ENCODE results near the gene SORCS2.

DNA sequence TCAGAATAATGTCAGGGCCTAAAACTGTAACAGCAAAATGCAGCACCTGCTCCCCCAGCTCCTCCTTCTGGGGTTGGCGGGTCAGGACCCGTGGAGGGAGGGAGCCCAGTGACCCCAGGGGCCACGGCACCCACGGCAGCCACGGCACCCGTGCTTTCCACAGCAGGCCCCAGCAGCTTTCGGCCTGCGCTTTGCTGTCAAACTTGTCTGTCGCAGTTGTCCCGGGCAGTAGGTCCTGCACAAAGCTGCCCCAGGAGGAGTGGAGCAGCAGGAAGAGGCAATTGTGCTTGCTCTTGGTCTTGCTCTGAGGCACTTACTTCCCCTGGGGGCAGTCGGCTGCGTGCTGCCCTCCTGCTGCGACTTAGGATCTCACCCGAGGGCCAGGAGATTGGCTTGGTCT, 563.7 kb downstream of the SORCS2 start:
- TF ChIP-seq, protein P1, sequence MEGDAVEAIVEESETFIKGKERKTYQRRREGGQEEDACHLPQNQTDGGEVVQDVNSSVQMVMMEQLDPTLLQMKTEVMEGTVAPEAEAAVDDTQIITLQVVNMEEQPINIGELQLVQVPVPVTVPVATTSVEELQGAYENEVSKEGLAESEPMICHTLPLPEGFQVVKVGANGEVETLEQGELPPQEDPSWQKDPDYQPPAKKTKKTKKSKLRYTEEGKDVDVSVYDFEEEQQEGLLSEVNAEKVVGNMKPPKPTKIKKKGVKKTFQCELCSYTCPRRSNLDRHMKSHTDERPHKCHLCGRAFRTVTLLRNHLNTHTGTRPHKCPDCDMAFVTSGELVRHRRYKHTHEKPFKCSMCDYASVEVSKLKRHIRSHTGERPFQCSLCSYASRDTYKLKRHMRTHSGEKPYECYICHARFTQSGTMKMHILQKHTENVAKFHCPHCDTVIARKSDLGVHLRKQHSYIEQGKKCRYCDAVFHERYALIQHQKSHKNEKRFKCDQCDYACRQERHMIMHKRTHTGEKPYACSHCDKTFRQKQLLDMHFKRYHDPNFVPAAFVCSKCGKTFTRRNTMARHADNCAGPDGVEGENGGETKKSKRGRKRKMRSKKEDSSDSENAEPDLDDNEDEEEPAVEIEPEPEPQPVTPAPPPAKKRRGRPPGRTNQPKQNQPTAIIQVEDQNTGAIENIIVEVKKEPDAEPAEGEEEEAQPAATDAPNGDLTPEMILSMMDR (IDR thresholded peaks at IDR 0.05; ENCODE audit: low read depth, low read length, poor library complexity, severe bottlenecking), result no peak
- TF ChIP-seq EZH2phosphoT487 (IDR thresholded peaks at IDR 0.05; ENCODE audit: borderline replicate concordance, low read length), result no peak

Data from DOHH2 (cell line).